Ammon's horn (tissue), 1 donor: ENCODE data around the gene ZNG1E.
"Not testable (repeated sequence)": the region's sequence is repeated elsewhere in the genome, so short reads cannot be mapped to it uniquely, and the experiment has no call there.

Experiments
- DNase-seq: peaks from one replicate; pipeline ENCODE4 v3.0.0-alpha.2; 2016; ENCODE audit warnings: low spot score

The ZNG1E gene

DNA sequence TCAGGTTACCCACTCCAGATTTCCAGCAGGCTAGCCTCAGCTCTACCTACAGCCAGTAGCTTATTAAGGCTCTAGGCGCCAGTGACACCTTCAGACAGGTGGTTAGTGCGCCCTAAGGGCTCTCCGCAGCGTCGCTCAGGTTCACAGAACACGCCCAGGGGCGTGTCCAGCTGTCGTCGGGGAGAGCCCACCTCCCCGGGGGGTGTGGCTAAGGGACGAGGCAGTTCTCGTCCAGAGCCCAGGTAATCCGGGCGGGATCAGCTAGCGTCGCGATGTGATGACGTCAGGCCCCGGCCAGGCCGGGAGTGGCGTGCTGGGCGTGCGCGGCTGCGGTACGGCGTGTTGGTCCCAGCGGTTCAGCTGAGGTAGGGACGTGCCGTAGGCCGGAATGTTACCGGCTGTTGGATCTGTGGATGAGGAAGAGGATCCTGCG lies at the start of gene ZNG1E:
Gene ZNG1E (plus strand): TSS at position 340 of the 433 bp plus-strand sequence. CDS start 49 bp downstream, at position 389.
- peak; percentile 12 for DNase-seq

DNA sequence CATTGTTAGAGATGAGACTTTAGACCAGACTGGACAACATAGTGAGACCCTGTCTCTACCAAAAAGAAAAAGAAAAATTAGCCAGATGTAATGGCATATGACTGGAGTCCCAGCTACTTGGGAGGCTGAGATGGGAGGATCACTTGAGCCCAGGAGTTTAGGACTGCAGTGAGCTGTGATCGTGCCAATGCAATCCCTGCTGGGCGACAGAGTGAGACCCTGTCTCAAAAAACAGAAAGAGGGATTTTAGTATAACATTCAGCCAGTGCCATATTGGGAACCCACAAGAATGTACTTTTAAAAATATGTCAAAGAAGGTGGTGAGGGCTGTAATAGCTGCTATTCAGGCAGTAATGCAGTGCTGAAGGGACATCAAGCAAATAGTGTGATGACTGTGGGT lies 2.1 kb upstream of the ZNG1E start:
- DNase-seq, result not testable (repeated sequence)

GRCh38 chr9:65675018-65675417 lies 710 bp upstream of the ZNG1E start:
- DNase-seq, result not testable (repeated sequence)

GRCh38 chr9:65676389-65676788 lies 661 bp downstream of the ZNG1E start:
- not testable (repeated sequence) for DNase-seq

- DNase-seq, result not testable (repeated sequence)
These were observed 2.8 kb downstream of the ZNG1E start for GRCh38 chr9:65678533-65678932.

DNA sequence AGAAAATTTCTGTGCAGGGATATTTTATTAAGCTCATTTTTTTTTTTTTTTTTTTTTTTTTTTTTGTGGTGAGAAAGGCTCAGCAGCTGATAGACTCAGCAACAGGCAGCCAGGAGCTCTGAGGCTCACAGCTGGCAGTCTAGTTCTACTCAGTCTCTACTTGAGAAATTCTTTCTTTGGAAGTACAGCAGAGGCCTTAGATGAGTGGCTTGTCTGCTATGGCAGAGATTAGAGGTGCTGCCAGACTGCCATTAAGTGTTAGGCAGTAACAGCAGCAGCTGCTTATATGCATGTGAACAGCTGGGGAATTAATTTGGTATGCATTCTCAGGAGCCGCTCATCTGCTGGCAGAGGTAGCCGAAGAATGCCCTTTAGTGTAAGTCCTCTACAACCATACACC lies 27.8 kb downstream of the ZNG1E start:
- DNase-seq, result not testable (repeated sequence)

GRCh38 chr9:65714445-65714844 lies 38.7 kb downstream of the ZNG1E start:
- DNase-seq, result not testable (repeated sequence)

DNA sequence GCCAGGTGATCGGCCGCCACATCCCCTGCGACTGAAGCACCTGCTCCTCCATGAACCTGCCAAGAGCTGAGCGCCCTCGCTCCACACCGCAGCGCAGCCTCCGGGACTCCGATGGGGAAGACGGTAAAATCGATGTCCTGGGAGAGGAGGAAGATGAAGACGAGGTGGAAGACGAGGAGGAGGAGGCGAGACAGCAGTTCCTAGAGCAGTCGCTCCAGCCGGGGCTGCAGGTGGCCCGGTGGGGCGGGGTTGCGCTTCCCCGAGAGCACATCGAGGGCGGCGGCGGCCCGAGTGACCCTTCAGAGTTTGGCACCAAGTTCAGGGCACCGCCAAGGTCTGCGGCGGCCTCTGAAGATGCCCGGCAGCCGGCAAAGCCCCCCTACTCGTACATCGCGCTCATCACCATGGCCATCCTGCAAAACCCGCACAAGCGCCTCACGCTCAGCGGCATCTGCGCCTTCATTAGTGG lies 61.4 kb downstream of the ZNG1E start, which contains the start of gene FOXD4L4:
Gene FOXD4L4 (plus strand): TSS at position 51 of the 469 bp plus-strand sequence. CDS start 0 bp downstream, at position 51.
- DNase-seq, result not testable (repeated sequence)

- not testable (repeated sequence) for DNase-seq
These were observed 62.4 kb downstream of the ZNG1E start for GRCh38 chr9:65738133-65738532.
